NK-92 treated with Interleukin-12 subunit alpha and Interleukin-12 subunit beta, amount 100 ng/mL, for 24 hours (cell line): ENCODE results near the gene NOTO.

Source experiments
- DNase-seq: peaks from one replicate; lab custom pipeline; 2025; lab: John Stamatoyannopoulos, UW

NOTO gene

DNA sequence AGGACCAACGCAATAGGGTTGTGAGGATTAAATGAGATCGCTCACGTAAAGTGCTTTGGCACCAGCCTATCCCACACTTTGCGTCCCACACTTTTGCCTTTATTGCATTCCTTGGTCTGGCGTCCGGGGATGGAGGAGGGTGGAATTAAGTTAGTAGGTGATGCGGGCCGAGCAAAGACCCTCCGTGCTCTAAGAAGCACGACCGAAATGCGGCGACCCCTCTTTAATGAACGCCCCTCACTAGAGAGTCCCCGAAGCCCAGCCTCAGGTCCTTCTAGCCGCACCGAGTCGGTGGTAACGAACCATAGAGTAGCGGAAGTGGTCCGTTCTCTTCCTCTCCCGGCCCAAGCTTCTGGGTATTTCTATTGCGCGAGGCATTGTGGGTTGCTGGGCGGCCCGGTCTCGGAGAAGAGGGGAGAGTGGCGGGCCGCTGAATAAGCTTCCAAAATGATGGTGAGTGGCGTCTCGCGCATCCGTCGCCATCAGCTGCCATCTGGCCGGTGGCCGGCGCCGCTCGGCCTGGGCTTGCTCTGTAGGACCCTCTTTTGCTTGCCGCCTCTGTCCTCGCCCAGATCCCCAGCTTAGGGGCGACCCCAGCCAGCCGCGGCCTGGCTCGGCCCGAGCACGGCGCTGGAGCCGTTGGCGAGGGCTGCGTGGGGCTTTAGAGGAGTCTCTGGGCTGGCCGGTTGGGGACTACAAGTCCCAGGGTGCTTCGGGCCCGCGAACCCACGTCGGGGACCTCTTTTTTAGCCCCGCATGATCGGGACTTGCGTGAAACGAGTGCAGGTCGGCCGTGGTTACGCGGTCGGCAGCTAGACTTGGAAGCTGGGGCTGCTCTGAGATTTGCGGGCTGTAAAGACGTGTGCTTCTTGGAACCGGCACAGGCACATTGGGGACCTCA, 31.8 kb downstream of the NOTO start, which contains the start of gene CCT7:
Gene CCT7 (plus strand): TSS at position 377 of the 901 bp plus-strand sequence. CDS start 71 bp downstream, at position 448.
- peak; percentile 75 for DNase-seq

DNA sequence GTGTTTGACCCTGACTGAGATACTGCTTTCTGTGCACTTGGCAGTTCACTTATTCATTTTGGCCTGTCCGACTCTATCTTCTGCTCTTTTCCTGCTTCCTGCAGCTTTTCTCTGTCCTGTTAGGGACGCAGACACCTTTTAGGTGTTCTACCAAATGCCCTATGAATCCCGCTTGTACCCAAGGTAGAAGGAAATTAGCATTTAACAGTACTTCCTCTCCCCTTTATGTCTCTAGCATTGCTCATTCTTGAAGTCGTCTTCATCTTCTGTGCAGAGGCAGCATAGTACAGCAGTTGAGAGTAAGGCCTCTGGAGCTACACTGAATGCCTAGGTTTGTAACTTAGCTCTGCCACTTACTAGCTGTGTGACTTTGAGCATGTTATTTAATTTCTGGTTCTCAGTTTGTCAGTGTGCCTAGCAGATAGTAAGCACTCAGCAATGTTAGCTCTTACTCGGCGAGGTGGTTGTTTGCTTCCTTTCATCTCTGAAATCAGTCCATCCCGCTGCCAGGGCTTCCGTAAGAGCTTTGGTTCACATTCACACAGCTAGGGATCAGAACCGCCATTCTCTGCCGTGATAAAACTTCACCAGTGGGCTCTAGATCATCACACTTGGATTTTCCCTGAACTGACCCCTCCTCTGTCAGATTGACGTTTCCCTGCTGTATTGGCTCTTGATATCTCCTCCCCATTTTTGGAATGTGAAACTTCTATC, 33.1 kb downstream of the NOTO start:
- no peak for DNase-seq

GRCh38 chr2:73237168-73237567, 34.8 kb downstream of the NOTO start:
- DNase-seq, result no peak

- no peak for DNase-seq
These were observed 35.8 kb downstream of the NOTO start for GRCh38 chr2:73238149-73238548.

GRCh38 chr2:73238976-73239375, 36.6 kb downstream of the NOTO start:
- no peak for DNase-seq

DNA sequence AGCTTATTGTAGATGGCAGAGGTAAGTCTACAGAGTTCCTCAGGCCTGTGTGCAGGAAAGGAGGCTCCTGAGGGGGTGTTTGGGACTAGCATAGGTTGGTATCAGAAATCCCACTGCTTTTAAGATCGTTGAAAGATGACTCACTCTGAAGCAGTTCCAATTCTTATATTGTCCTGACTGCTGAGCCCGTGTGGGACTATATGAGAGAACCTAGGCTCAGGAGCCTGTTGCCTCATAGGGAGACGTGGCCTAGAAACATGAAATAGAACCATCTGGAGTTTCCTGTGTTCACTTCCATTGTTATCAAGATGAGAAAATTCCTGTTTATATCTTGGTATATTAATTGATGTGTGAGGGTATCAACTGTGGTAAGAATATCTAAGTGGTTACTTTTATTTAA, 37.4 kb downstream of the NOTO start:
- DNase-seq, result no peak

DNA sequence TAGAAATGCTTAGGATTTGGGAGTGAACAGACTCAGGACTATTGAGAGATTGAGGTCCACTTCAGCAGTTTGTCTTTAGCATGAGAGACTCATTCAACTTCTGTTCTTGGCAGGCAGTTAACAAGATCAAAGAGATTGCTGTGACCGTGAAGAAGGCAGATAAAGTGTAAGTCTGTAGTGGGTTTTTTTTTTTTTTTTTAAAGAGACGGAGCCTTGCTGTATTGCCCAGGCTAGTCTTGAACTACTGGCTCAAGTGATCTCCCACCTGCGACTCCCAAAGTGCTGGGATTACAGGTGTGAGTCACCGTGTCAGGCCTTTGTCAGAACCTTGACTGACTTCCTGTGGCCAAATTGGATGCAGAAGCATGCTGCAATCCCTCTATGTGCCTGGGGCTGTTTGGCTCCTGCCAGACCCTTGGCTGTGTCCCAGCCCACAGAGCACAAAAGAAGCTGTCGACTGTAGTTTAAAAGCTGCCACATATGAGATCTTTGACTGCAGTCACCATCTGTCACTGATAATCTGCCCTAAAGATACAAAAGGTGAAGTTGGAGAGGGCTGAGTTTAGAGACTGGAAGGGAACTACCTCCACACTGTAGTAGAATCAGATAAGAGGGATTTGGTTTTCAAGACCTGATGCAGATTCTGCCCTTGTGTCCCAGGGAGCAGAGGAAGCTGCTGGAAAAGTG, 41.7 kb downstream of the NOTO start:
- DNase-seq, result no peak

GRCh38 chr2:73244580-73244979, 42.2 kb downstream of the NOTO start:
- DNase-seq, result no peak

- no peak for DNase-seq
These were observed 44.5 kb downstream of the NOTO start for GRCh38 chr2:73246850-73247249.

GRCh38 chr2:73249636-73250035, 47.3 kb downstream of the NOTO start:
- DNase-seq, result no peak

- no peak for DNase-seq
These were observed 48.8 kb downstream of the NOTO start for GRCh38 chr2:73250872-73251846.

DNA sequence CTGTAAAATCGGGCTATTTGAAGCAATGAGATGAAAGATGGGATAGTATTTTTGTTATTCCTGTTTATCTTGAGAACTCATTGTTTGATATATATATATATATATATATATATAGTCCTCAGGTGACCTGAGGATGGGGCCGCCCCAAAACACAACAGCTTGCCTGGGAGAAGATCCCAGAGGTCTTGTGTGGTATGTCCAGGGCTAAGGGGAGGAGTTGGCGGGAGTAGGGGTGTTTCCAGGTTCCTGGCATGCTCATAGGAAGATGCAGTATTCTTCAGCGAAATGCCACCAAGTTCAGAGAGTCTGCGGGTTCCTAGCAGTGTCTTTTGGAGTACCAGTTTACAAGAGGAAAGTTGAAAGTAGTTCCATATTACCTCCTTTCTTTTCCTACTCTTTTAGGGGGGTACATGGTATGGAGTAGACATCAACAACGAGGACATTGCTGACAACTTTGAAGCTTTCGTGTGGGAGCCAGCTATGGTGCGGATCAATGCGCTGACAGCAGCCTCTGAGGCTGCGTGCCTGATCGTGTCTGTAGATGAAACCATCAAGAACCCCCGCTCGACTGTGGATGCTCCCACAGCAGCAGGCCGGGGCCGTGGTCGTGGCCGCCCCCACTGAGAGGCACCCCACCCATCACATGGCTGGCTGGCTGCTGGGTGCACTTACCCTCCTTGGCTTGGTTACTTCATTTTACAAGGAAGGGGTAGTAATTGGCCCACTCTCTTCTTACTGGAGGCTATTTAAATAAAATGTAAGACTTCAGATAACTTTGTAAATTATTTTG, 50.1 kb downstream of the NOTO start:
- no peak for DNase-seq

DNA sequence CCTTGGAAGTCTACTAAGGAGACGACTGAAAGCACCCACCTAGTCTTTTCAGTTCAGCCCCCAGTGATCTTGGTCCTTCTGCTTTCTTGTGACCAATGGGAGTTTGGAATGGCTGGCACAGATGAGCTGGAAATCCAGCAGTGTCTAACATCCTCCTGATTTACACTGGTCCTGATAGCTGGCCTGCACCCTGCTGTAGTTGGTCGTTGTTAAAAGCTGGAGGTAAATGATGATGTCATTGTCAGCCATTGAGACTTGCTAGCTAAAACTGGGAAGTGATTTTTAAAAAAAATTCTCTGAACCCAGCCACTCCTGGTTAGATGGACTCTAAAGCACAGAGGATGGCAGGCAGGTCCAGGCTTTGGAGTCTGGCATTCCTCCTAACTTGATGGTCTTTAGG, 51.0 kb downstream of the NOTO start:
- no peak for DNase-seq

DNA sequence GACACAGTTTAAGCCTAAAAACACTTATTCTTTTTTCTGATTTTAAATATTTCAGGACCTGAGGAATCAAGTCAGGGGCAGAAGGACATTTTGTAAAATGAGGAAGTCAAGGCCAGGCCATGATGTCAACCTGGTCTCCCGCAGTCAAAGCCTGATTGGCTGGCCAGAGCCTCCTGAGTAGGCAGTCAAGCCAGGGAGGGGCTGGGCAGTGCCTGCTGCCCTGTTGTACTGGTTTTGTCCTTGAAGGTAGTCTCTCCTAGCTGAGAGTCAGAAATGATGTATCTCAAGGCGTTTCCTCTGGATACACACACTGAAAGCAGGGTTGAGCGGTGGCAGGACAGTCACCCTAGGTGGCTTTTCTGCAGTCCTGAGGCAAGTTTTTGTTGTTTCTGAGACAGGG, 51.5 kb downstream of the NOTO start:
- no peak for DNase-seq

DNA sequence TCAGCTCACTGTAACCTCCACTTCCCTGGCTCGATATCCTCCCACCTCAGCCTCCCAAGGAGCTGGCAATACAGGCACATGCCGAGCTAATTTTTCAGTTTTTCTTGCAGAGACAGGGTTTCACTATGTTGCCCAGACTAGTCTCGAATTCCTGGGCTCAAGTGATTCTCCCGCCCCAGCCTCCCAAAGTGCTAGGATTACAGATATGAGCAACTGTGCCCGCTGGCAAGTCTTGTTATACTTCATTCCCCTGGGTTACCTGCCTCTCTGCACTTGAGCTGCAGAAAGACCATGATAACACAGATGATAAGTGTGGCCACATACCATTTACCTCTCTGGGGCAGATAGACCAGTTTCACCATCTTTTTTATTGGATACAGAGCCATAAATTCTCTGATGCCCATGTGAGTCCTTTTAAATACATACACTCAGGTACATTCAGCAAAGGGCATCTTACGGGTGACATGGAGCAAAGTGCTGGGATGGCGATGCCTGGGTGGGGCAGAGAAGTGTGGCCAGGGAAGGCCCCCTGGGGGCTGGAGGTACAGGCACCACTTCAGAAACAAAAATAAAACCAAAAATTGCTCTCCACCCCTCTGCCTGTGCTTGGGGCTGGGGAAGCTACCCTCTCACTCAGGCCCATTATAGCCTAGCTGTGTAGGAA, 52.1 kb downstream of the NOTO start:
- DNase-seq, result no peak

- no peak for DNase-seq
These were observed 52.8 kb downstream of the NOTO start for GRCh38 chr2:73255007-73255644.

DNA sequence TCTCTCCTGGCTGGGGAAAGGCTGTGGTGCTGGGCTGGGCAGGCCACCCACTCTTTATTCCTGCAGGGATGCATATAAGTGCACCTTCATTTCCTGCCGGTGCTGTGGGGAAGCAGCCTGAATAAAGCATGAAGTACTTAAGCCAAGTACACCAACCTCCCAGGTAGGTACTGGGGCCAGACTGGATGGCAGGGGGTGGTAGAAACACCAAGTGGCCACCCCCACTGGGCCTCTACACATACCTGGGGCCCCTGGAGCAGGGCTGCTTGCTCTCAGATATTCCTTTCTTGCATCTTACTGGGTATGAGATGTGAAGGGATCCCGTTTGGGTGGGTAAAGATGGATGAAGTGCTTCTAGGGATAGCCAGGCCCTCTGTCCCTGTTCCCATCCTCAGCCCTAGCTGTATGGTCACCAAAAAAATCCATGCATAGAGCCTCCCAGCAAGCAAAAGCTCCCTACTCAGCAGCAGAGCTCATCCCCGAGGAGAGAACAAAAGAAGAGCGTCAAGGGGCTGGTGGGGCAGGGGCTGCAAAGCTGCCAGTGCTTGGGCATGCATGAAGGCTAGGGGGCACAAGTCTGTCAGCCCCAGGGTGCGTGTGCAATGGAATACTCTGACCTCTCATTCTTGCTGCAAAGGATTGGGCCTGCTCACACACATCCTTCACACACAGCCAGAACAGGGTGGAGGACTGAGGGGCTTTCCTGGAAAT, 53.7 kb downstream of the NOTO start:
- DNase-seq, result no peak

- DNase-seq, result no peak
These were observed 54.2 kb downstream of the NOTO start for GRCh38 chr2:73256618-73256922.

DNA sequence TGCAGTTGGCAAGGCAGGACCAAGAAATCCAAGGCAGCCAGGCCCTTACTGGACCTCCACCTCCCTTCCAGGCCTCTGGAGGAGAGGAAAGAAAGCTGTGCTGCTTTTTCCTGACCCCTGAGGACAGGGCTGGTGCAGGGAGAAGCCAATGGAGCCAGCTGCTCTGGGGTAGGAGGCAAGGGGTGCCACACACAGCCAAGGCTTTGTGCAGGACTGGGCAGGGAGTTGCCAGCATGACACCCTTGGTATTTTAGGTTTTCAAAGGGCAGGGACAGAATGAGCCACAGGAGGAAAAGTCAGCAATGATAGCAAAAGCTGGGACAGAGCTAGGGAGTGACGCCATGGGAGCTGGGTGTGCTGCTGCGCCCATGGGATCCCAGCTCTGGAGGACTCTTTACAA, 54.6 kb downstream of the NOTO start:
- no peak for DNase-seq
